Thoracic aorta (tissue), 2 donors: ENCODE measurements around the gene PFKL. TPM values are rescaled to one million over a fixed set of nuclear protein-coding genes. Genes with fewer than 3 reads are reported as not detected.

Experiments used
- ATAC-seq: fragments of 150-250 bp; one replicate; pipeline ENCODE4 v1.8.0; 2017; ENCODE audit warnings: low read depth; ENCODE audit not compliant: insufficient number of reproducible peaks, low FRiP score
- DNase-seq: peaks from one replicate; pipeline ENCODE4 v3.0.0-alpha.2; 2020; ENCODE audit warnings: low spot score
- H3K27ac ChIP-seq, 2 donors: fragments of 200-600 bp; sonication (generic); 1 replicate in 1 of 2; 2 replicates in 1 of 2; pipeline ENCODE4 v1.5.1; 2016; ENCODE audit warnings: mild to moderate bottlenecking in 2 of 2, moderate library complexity in 2 of 2
- H3K27me3 ChIP-seq: fragments of 200-600 bp; sonication (generic); replicated peaks from 2 replicates; pipeline ENCODE4 v1.6.0; 2016; ENCODE audit warnings: mild to moderate bottlenecking; ENCODE audit not compliant: insufficient read depth
- H3K36me3 ChIP-seq: fragments of 200-600 bp; sonication (generic); one replicate; pipeline ENCODE4 v1.5.1; 2016
- H3K4me1 ChIP-seq, 2 donors: fragments of 200-600 bp; sonication (generic); 1 replicate in 1 of 2; 2 replicates in 1 of 2; pipeline versions ENCODE4 v1.5.1 to v1.6.0; 2016; ENCODE audit warnings: low read depth in 2 of 2, mild to moderate bottlenecking in 1 of 2; ENCODE audit not compliant: control insufficient read depth in 1 of 2
- H3K4me3 ChIP-seq: fragments of 200-600 bp; sonication (generic); 2 replicates; pipeline ENCODE4 v1.5.1; 2016; ENCODE audit warnings: mild to moderate bottlenecking
- H3K9me3 ChIP-seq: fragments of 200-600 bp; sonication (generic); 2 replicates; pipeline ENCODE4 v1.5.1; 2016
- total RNA-seq, 2 donors: library from RNA; depleted of rRNA; stranded (reverse); fragments of >200 nt; gene quantifications; one replicate each; pipeline versions ENCODE4 v1.1.0 to v1.2.3, GENCODE V29; 2016
- TF ChIP-seq, protein P1 (sequence below): fragments of 200-600 bp; sonication (generic); IDR thresholded peaks from one replicate; pipeline ENCODE4 v1.5.1; 2019; ENCODE audit warnings: antibody characterized with exemption

Gene PFKL
- total RNA-seq, 2 donors from 2014 or later, result 91.0 to 119 TPM

GRCh38 chr21:44331650-44332307, 31.9 kb downstream of the PFKL start:
- ATAC-seq, result no peak
- H3K27me3 ChIP-seq, result no peaks in the 10 kb centered on the region
- no peak overlapping the region for H3K27ac ChIP-seq
- TF ChIP-seq, protein P1, sequence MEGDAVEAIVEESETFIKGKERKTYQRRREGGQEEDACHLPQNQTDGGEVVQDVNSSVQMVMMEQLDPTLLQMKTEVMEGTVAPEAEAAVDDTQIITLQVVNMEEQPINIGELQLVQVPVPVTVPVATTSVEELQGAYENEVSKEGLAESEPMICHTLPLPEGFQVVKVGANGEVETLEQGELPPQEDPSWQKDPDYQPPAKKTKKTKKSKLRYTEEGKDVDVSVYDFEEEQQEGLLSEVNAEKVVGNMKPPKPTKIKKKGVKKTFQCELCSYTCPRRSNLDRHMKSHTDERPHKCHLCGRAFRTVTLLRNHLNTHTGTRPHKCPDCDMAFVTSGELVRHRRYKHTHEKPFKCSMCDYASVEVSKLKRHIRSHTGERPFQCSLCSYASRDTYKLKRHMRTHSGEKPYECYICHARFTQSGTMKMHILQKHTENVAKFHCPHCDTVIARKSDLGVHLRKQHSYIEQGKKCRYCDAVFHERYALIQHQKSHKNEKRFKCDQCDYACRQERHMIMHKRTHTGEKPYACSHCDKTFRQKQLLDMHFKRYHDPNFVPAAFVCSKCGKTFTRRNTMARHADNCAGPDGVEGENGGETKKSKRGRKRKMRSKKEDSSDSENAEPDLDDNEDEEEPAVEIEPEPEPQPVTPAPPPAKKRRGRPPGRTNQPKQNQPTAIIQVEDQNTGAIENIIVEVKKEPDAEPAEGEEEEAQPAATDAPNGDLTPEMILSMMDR, result no peak
- H3K4me1 ChIP-seq, result no peaks in the 10 kb centered on the region
- H3K36me3 ChIP-seq, result peaks cover 10% of the 10 kb centered on the region
- DNase-seq, result no peak
- no peaks in the 10 kb centered on the region for H3K9me3 ChIP-seq
- no peak overlapping the region for H3K4me3 ChIP-seq

DNA sequence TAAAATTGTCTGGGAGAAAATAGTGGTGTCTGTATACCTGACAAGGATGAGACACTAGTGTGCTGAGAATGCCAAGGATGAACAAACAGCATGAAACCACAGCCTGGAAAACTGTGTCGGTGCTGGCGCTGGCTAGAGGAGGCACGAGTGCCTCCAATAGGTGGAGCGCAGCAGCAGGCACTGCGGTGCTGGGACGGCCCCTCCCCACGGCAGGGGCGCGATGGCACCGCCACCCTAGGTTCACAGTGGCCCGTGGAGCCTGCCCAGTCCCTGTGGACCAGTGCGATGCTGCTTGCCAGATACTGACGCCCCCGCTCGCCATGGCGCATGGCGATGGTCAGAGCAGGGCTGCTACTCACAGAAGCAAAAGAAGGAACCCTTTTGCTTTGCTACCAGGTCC, 32.5 kb downstream of the PFKL start:
- TF ChIP-seq, protein P1, result no peak
- Histone ChIP-seq H3K4me3 (no peak overlapping the region), H3K9me3 (no peaks in the 10 kb centered on the region), H3K27ac (no peak overlapping the region), H3K4me1 (no peaks in the 10 kb centered on the region), H3K27me3 (no peaks in the 10 kb centered on the region), H3K36me3 (peaks cover 10% of the 10 kb centered on the region)
- ATAC-seq (no peak), DNase-seq (no peak)

GRCh38 chr21:44332965-44333364, 33.1 kb downstream of the PFKL start:
- H3K36me3 ChIP-seq, result peaks cover 10% of the 10 kb centered on the region
- no peak for DNase-seq
- H3K27ac ChIP-seq, result no peak overlapping the region
- no peak overlapping the region for H3K4me3 ChIP-seq
- no peak for ATAC-seq
- TF ChIP-seq, protein P1, result no peak
- H3K9me3 ChIP-seq, result no peaks in the 10 kb centered on the region
- H3K4me1 ChIP-seq, result peaks cover 0 to 1% of the 10 kb centered on the region in 2 donors
- H3K27me3 ChIP-seq, result no peaks in the 10 kb centered on the region

- H3K27me3 ChIP-seq, result no peaks in the 10 kb centered on the region
- TF ChIP-seq, protein P1, result no peak
- H3K4me3 ChIP-seq, result no peak overlapping the region
- DNase-seq (no peak), ATAC-seq (no peak)
- H3K36me3 ChIP-seq, result peaks cover 10% of the 10 kb centered on the region
- no peak overlapping the region for H3K27ac ChIP-seq
- H3K9me3 ChIP-seq, result no peaks in the 10 kb centered on the region
- peaks cover 0 to 4% of the 10 kb centered on the region in 2 donors for H3K4me1 ChIP-seq
Measured at GRCh38 chr21:44333509-44334328, 33.9 kb downstream of the PFKL start.

DNA sequence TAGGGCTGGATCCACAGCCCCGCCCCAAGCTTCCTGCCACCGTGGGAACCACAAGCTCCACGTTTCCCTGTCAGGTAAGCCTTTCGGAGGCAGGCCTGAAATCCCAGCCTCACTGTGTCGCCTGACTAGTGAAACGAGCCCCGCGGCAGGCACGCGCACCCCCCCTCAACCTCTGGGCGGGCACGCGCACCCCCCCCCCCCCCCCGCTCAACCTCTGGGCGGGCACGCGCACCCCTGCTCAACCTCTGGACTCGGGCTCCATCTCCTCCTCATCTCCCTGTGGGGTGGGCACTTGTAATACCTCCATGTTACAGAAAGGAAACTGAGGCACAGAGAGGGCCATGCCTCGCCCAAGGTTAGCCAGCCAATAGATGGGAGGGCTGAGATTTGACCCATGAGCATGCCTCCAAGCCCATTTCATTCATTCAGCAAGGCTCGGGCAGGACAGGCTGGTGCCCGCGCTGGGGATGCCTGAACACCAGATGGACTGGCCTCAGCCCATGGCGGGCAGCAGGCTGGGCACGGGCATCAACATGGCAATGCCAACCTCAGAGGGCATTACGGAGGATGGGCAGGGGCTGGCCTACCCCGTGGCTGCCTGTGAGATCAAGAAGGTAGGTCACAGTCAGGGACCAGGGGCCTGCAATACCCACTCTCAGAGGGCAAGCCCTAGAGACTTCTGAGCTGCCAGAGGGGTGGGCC, 34.6 kb downstream of the PFKL start:
- no peak for ATAC-seq
- H3K9me3 ChIP-seq, result no peaks in the 10 kb centered on the region
- no peak overlapping the region for H3K27ac ChIP-seq
- no peaks in the 10 kb centered on the region for H3K27me3 ChIP-seq
- DNase-seq, result no peak
- H3K4me1 ChIP-seq, result peaks cover 0 to 4% of the 10 kb centered on the region in 2 donors
- no peak overlapping the region for H3K4me3 ChIP-seq
- H3K36me3 ChIP-seq, result peaks cover 10% of the 10 kb centered on the region
- TF ChIP-seq, protein P1, result no peak
